MCF 10A (cell line): ENCODE measurements around the gene GPR89B. TPM values are rescaled to one million over a fixed set of nuclear protein-coding genes. Genes with fewer than 3 reads are reported as not detected.

Experiments used
- total RNA-seq: library from RNA; stranded (reverse); gene quantifications from 2 replicates; pipeline ENCODE4 v1.2.3, GENCODE V29; 2022

Gene GPR89B
- total RNA-seq, 1 experiment from 2014 or later = 31.9 TPM

Other genes with a start within 250 kb of the GPR89B start
- gene GJA5, start 167.8 kb upstream of the GPR89B start, total RNA-seq = 0.28 TPM in 1 of 2 replicates, not detected in the other
- gene GJA8, start 25.6 kb upstream of the GPR89B start, total RNA-seq = not detected in 2 replicates
- 15.4 and 15.7 TPM in 2 replicates for gene NBPF11, start 223.9 kb downstream of the GPR89B start, total RNA-seq